ENCODE results near the gene CARD9.

GRCh38 chr9:136365775-136366222 lies 7.7 kb downstream of the CARD9 start:
- TF ChIP-seq EZH2 (IDR thresholded peaks at IDR 0.05; ENCODE audit: insufficient read depth, poor library complexity, severe bottlenecking) (no peak), EZH2phosphoT487 (IDR thresholded peaks at IDR 0.05; ENCODE audit: insufficient read depth, low read depth) (no peak)
